ENCODE data around the gene FFAR4. TPM values are rescaled to one million over a fixed set of nuclear protein-coding genes. Genes with fewer than 3 reads are reported as not detected.

The FFAR4 gene
- polyA plus RNA-seq, 4 donors = 0.45 to 1.3 (median 0.99) TPM; not detected in 1

GRCh38 chr10:93612311-93612710 lies 45.8 kb downstream of the FFAR4 start, which contains the start of gene PDE6C:
TSS of gene PDE6C (plus strand) at chr10:93612537. CDS start at chr10:93612726, 189 bp downstream.
- DNase-seq (no peak), FAIRE-seq (no peak)
- Histone ChIP-seq H3K27me3 (ENCODE audit: control insufficient read depth in 3 of 3, insufficient read depth in 3 of 3, low read length in 3 of 3) (peaks cover 0 to 2% (median 0%) of the 10 kb centered on the region in 3 donors), H3K4me3 (ENCODE audit: low read depth in 1 of 3, low read length in 3 of 3) (no peak within 1 kb of the TSS), H3K4me1 (ENCODE audit: control insufficient read depth in 3 of 3, insufficient read depth in 2 of 3, low read depth in 1 of 3, low read length in 2 of 3) (no peaks in the 10 kb centered on the region), H3K36me3 (ENCODE audit: control insufficient read depth in 3 of 3, insufficient read depth in 2 of 3, low read depth in 1 of 3, low read length in 3 of 3) (no peaks in the 10 kb centered on the region), H3K27ac (ENCODE audit: low read depth in 1 of 3, low read length in 2 of 3) (no peak within 1 kb of the TSS), H3K9me3 (ENCODE audit: control insufficient read depth in 2 of 2, insufficient read depth in 1 of 2, low read depth in 1 of 2, low read length in 1 of 2) (no peaks in the 10 kb centered on the region)
- WGBS, 3 donors = 73 to 86% (median 85%) methylated on average over 6 of the region's 6 CpGs

GRCh38 chr10:93613126-93613525 lies 46.7 kb downstream of the FFAR4 start:
- DNase-seq = no peak
- Histone ChIP-seq H3K4me1 (ENCODE audit: control insufficient read depth in 3 of 3, insufficient read depth in 2 of 3, low read depth in 1 of 3, low read length in 2 of 3) (no peaks in the 10 kb centered on the region), H3K9me3 (ENCODE audit: control insufficient read depth in 2 of 2, insufficient read depth in 1 of 2, low read depth in 1 of 2, low read length in 1 of 2) (no peaks in the 10 kb centered on the region), H3K27me3 (ENCODE audit: control insufficient read depth in 3 of 3, insufficient read depth in 3 of 3, low read length in 3 of 3) (peaks cover 0 to under 1% (median 0%) of the 10 kb centered on the region in 3 donors), H3K36me3 (ENCODE audit: control insufficient read depth in 3 of 3, insufficient read depth in 2 of 3, low read depth in 1 of 3, low read length in 3 of 3) (no peaks in the 10 kb centered on the region), H3K4me3 (ENCODE audit: low read depth in 1 of 3, low read length in 3 of 3) (no peak overlapping the region), H3K27ac (ENCODE audit: low read depth in 1 of 3, low read length in 2 of 3) (no peak overlapping the region)
- 76 to 89% (median 83%) methylated on average over 3 of the region's 3 CpGs for WGBS, 3 donors
- FAIRE-seq = no peak

DNA sequence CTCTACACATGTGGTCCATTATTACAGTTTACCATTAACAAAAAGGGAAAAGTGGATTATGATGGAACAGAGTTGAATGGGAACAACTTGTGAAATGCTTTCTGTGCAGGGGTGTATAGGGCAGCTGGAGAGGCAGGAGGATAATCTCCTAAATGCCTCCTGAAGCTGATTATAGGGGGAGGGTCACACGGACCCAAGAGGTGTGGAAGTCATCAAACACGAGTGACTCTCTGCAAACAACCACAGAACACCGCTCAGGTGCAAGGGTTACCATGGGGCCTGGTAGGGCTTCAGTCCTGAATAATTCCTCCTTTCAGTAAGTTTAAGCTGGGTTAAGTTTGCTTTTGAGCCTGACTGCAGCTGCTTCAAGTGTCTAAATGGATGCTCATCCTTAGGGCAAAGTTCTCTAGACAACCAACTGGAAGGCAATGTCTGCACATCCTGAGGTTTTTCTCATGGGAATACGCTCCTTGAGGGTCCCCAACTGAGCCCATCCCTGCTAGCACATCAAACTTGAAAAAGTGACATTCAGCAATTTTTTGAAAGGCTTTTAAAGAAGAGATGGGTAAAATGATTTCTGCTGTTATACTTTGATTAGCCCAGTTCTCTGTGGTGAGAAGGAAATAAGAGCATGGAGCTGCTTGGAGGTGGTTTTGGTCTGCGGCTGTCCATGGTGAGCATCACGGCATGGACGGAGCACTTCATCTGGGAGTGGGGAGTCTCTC lies 47.8 kb downstream of the FFAR4 start:
- DNase-seq (no peak), FAIRE-seq (no peak)
- Histone ChIP-seq H3K36me3 (ENCODE audit: control insufficient read depth in 3 of 3, insufficient read depth in 2 of 3, low read depth in 1 of 3, low read length in 3 of 3) (no peaks in the 10 kb centered on the region), H3K9me3 (ENCODE audit: control insufficient read depth in 2 of 2, insufficient read depth in 1 of 2, low read depth in 1 of 2, low read length in 1 of 2) (no peaks in the 10 kb centered on the region), H3K27ac (ENCODE audit: low read depth in 1 of 3, low read length in 2 of 3) (no peak overlapping the region), H3K27me3 (ENCODE audit: control insufficient read depth in 3 of 3, insufficient read depth in 3 of 3, low read length in 3 of 3) (no peaks in the 10 kb centered on the region), H3K4me1 (ENCODE audit: control insufficient read depth in 3 of 3, insufficient read depth in 2 of 3, low read depth in 1 of 3, low read length in 2 of 3) (no peaks in the 10 kb centered on the region), H3K4me3 (ENCODE audit: low read depth in 1 of 3, low read length in 3 of 3) (no peak overlapping the region)
- 70 to 78% (median 76%) methylated on average over 7 of the region's 7 CpGs for WGBS, 3 donors

DNA sequence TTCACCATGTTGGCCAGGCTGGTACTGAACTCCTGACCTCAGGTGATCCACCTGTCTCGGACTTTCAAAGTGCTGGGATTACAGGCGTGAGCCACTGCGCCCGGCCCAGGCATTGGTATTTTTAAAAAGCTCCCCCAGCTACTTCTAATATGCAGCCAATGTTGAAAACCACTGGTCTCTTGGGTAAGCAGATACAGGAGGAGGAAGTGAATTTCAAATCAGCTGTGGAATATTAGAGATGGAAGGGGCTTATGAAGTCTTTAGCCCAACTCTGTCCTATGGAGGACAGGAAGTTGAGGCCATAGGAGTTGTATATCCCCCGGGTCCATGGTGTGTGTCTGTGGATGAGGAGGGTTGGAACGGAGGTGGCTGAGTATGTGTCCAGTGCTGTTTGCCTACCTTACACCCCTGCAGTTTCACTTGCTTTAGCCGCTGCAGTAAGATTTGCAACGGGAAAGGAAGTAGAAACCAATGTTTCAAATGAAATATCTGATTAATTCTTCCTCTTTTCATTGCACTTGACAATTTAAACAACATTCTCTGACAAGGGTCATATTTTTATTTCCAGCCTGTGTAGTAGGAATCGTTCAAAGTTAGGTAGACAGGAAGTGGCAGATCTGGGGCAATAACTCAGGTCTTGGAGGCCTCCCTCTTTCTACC lies 49.2 kb downstream of the FFAR4 start:
- WGBS, 3 donors = 70 to 81% (median 79%) methylated on average over 9 of the region's 9 CpGs
- no peak overlapping the region for H3K27ac ChIP-seq (ENCODE audit: low read depth in 1 of 3, low read length in 2 of 3)
- no peak for FAIRE-seq
- no peaks in the 10 kb centered on the region for H3K9me3 ChIP-seq (ENCODE audit: control insufficient read depth in 2 of 2, insufficient read depth in 1 of 2, low read depth in 1 of 2, low read length in 1 of 2)
- no peak overlapping the region for H3K4me3 ChIP-seq (ENCODE audit: low read depth in 1 of 3, low read length in 3 of 3)
- DNase-seq = no peak
- no peaks in the 10 kb centered on the region for H3K4me1 ChIP-seq (ENCODE audit: control insufficient read depth in 3 of 3, insufficient read depth in 2 of 3, low read depth in 1 of 3, low read length in 2 of 3)
- H3K27me3 ChIP-seq (ENCODE audit: control insufficient read depth in 3 of 3, insufficient read depth in 3 of 3, low read length in 3 of 3) = no peaks in the 10 kb centered on the region
- no peaks in the 10 kb centered on the region for H3K36me3 ChIP-seq (ENCODE audit: control insufficient read depth in 3 of 3, insufficient read depth in 2 of 3, low read depth in 1 of 3, low read length in 3 of 3)

GRCh38 chr10:93620925-93621324 lies 54.5 kb downstream of the FFAR4 start:
- Histone ChIP-seq H3K36me3 (ENCODE audit: control insufficient read depth in 3 of 3, insufficient read depth in 2 of 3, low read depth in 1 of 3, low read length in 3 of 3) (no peaks in the 10 kb centered on the region), H3K27ac (ENCODE audit: low read depth in 1 of 3, low read length in 2 of 3) (no peak overlapping the region), H3K9me3 (ENCODE audit: control insufficient read depth in 2 of 2, insufficient read depth in 1 of 2, low read depth in 1 of 2, low read length in 1 of 2) (no peaks in the 10 kb centered on the region), H3K27me3 (ENCODE audit: control insufficient read depth in 3 of 3, insufficient read depth in 3 of 3, low read length in 3 of 3) (no peaks in the 10 kb centered on the region), H3K4me3 (ENCODE audit: low read depth in 1 of 3, low read length in 3 of 3) (no peak overlapping the region), H3K4me1 (ENCODE audit: control insufficient read depth in 3 of 3, insufficient read depth in 2 of 3, low read depth in 1 of 3, low read length in 2 of 3) (no peaks in the 10 kb centered on the region)
- WGBS, 3 donors = 64 to 76% (median 73%) methylated on average over 7 of the region's 7 CpGs
- DNase-seq (no peak), FAIRE-seq (no peak)

DNA sequence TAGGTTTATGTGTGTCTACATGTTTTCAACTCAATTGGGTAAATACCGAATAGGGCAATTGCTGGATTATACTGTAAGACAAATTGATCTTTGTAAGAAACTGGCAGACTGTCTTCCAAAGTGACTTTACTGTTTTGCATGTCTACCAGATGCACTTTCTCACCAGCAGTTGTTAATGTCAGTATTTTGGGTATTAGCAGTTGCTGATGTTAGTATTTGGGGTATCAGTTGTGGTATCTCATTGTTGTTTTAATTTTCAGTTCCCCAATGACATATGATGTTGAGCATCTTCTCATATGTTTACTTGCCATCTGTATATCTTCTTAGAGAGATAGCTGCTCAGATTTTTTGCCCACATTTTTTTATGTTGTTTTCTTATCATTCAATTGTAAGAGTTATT lies 56.5 kb downstream of the FFAR4 start:
- no peaks in the 10 kb centered on the region for H3K36me3 ChIP-seq (ENCODE audit: control insufficient read depth in 3 of 3, insufficient read depth in 2 of 3, low read depth in 1 of 3, low read length in 3 of 3)
- WGBS, 3 donors = 86 to 97% (median 92%) methylated on average over 1 of the region's 1 CpG

DNA sequence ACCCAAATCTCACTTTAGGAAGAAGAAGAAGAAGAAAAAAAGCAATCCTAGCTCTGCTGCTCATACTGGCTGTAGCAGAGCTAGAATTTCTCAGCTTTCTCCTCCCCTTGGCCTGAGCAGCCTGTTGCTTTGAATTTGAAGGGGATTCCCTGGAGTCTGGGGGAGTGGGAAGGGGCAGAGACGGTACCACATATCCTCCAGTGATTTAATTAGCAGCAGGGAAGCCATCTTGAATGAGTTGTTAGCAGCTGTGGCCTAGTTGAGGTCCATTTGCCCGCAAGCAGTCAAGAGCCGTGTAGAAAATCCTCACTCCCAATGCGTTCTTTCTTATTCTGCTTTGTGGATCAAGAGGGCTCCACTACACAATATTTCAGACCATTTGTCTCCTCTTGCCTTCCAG lies 62.4 kb downstream of the FFAR4 start:
- no peak for FAIRE-seq
- Histone ChIP-seq H3K27ac (ENCODE audit: low read depth in 1 of 3, low read length in 2 of 3) (no peak overlapping the region), H3K27me3 (ENCODE audit: control insufficient read depth in 3 of 3, insufficient read depth in 3 of 3, low read length in 3 of 3) (peaks cover 0 to 3% (median 0%) of the 10 kb centered on the region in 3 donors), H3K4me1 (ENCODE audit: control insufficient read depth in 3 of 3, insufficient read depth in 2 of 3, low read depth in 1 of 3, low read length in 2 of 3) (no peaks in the 10 kb centered on the region), H3K4me3 (ENCODE audit: low read depth in 1 of 3, low read length in 3 of 3) (no peak overlapping the region), H3K36me3 (ENCODE audit: control insufficient read depth in 3 of 3, insufficient read depth in 2 of 3, low read depth in 1 of 3, low read length in 3 of 3) (no peaks in the 10 kb centered on the region), H3K9me3 (ENCODE audit: control insufficient read depth in 2 of 2, insufficient read depth in 1 of 2, low read depth in 1 of 2, low read length in 1 of 2) (no peaks in the 10 kb centered on the region)
- no peak for DNase-seq
- 81 to 84% (median 83%) methylated on average over 4 of the region's 4 CpGs for WGBS, 3 donors

More for the DNA sequence above, 56.5 kb downstream of the FFAR4 start:
- Histone ChIP-seq H3K4me1 (ENCODE audit: control insufficient read depth in 3 of 3, insufficient read depth in 2 of 3, low read depth in 1 of 3, low read length in 2 of 3) (no peaks in the 10 kb centered on the region), H3K9me3 (ENCODE audit: control insufficient read depth in 2 of 2, insufficient read depth in 1 of 2, low read depth in 1 of 2, low read length in 1 of 2) (no peaks in the 10 kb centered on the region), H3K27me3 (ENCODE audit: control insufficient read depth in 3 of 3, insufficient read depth in 3 of 3, low read length in 3 of 3) (peaks cover 0 to 3% (median 0%) of the 10 kb centered on the region in 3 donors), H3K27ac (ENCODE audit: low read depth in 1 of 3, low read length in 2 of 3) (no peak overlapping the region), H3K4me3 (ENCODE audit: low read depth in 1 of 3, low read length in 3 of 3) (no peak overlapping the region)
- FAIRE-seq (no peak), DNase-seq (no peak)

- Histone ChIP-seq H3K27me3 (ENCODE audit: control insufficient read depth in 3 of 3, insufficient read depth in 3 of 3, low read length in 3 of 3) (peaks cover 0 to 3% (median 0%) of the 10 kb centered on the region in 3 donors), H3K4me3 (ENCODE audit: low read depth in 1 of 3, low read length in 3 of 3) (no peak overlapping the region), H3K36me3 (ENCODE audit: control insufficient read depth in 3 of 3, insufficient read depth in 2 of 3, low read depth in 1 of 3, low read length in 3 of 3) (no peaks in the 10 kb centered on the region), H3K27ac (ENCODE audit: low read depth in 1 of 3, low read length in 2 of 3) (no peak overlapping the region), H3K4me1 (ENCODE audit: control insufficient read depth in 3 of 3, insufficient read depth in 2 of 3, low read depth in 1 of 3, low read length in 2 of 3) (no peaks in the 10 kb centered on the region), H3K9me3 (ENCODE audit: control insufficient read depth in 2 of 2, insufficient read depth in 1 of 2, low read depth in 1 of 2, low read length in 1 of 2) (no peaks in the 10 kb centered on the region)
- DNase-seq (no peak), FAIRE-seq (no peak)
- 62 to 64% (median 64%) methylated on average over 7 of the region's 7 CpGs for WGBS, 3 donors
Observed at GRCh38 chr10:93629647-93630305, 63.3 kb downstream of the FFAR4 start.

Data from small intestine (tissue), 7 donors.